Measurements from ENCODE around the gene PQBP1. TPM values are rescaled to one million over a fixed set of nuclear protein-coding genes. Genes with fewer than 3 reads are reported as not detected.

Gene PQBP1
- total RNA-seq, 1 donor from 2014 or later: 101 TPM

- Histone ChIP-seq H3K27me3 (ENCODE audit: insufficient read depth, low read length) (no peaks in the 10 kb centered on the region), H3K27ac (ENCODE audit: low read depth, low read length) (no peak overlapping the region), H3K4me2 (ENCODE audit: low read length) (no peak overlapping the region), H3K36me3 (ENCODE audit: insufficient read depth, low read length) (peaks cover 2% of the 10 kb centered on the region), H3K9ac (ENCODE audit: low read length) (no peak overlapping the region), H3K4me3 (ENCODE audit: insufficient read depth, low read depth, low read length) (no peak overlapping the region), H4K20me1 (ENCODE audit: insufficient read depth, low read length) (peaks cover 4% of the 10 kb centered on the region), H3K4me1 (ENCODE audit: insufficient read depth, low read length) (peaks cover 19% of the 10 kb centered on the region), H2AFZ (ENCODE audit: low read depth, low read length) (no peak overlapping the region), H3K79me2 (ENCODE audit: insufficient read depth, low read length) (peaks cover 26% of the 10 kb centered on the region), H3K9me3 (ENCODE audit: insufficient read depth, low read depth, low read length) (no peaks in the 10 kb centered on the region)
- Mint-ChIP-seq H3K9me3 (ENCODE audit: unreplicated experiment) (no peaks in the 10 kb centered on the region), H3K27ac (ENCODE audit: unreplicated experiment) (peak overlapping the region; percentile 53), H3K4me3 (ENCODE audit: unreplicated experiment) (no peak overlapping the region), H3K27me3 (ENCODE audit: low read depth, unreplicated experiment) (no peaks in the 10 kb centered on the region), H3K36me3 (ENCODE audit: low read depth, unreplicated experiment) (peaks cover 3% of the 10 kb centered on the region), H3K4me1 (ENCODE audit: low read depth, unreplicated experiment) (peaks cover 1% of the 10 kb centered on the region)
- FAIRE-seq: no peak
- TF ChIP-seq CTCF (IDR thresholded peaks at IDR 0.05; ENCODE audit: insufficient read depth, low read depth, low read length): no peak
- no peak for TF ChIP-seq EZH2 (IDR thresholded peaks at IDR 0.05; ENCODE audit: insufficient read depth, low read length)
- DNase-seq (ENCODE audit: low read depth): no peak
Measured at GRCh38 chrX:48913605-48914366, 16.1 kb downstream of the PQBP1 start.

GRCh38 chrX:48914593-48915493 lies 17.1 kb downstream of the PQBP1 start:
- Histone ChIP-seq H3K4me2 (ENCODE audit: low read length) (no peak overlapping the region), H4K20me1 (ENCODE audit: insufficient read depth, low read length) (peaks cover 6% of the 10 kb centered on the region), H3K27me3 (ENCODE audit: insufficient read depth, low read length) (no peaks in the 10 kb centered on the region), H3K4me3 (ENCODE audit: insufficient read depth, low read depth, low read length) (no peak overlapping the region), H3K9ac (ENCODE audit: low read length) (no peak overlapping the region), H2AFZ (ENCODE audit: low read depth, low read length) (no peak overlapping the region), H3K79me2 (ENCODE audit: insufficient read depth, low read length) (peaks cover 16% of the 10 kb centered on the region), H3K36me3 (ENCODE audit: insufficient read depth, low read length) (no peaks in the 10 kb centered on the region), H3K4me1 (ENCODE audit: insufficient read depth, low read length) (peaks cover 27% of the 10 kb centered on the region), H3K27ac (ENCODE audit: low read depth, low read length) (no peak overlapping the region), H3K9me3 (ENCODE audit: insufficient read depth, low read depth, low read length) (no peaks in the 10 kb centered on the region)
- Mint-ChIP-seq H3K36me3 (ENCODE audit: low read depth, unreplicated experiment) (peaks cover 3% of the 10 kb centered on the region), H3K4me3 (ENCODE audit: unreplicated experiment) (no peak overlapping the region), H3K4me1 (ENCODE audit: low read depth, unreplicated experiment) (peaks cover 5% of the 10 kb centered on the region), H3K27me3 (ENCODE audit: low read depth, unreplicated experiment) (no peaks in the 10 kb centered on the region), H3K27ac (ENCODE audit: unreplicated experiment) (no peak overlapping the region), H3K9me3 (ENCODE audit: unreplicated experiment) (no peaks in the 10 kb centered on the region)
- TF ChIP-seq EZH2 (IDR thresholded peaks at IDR 0.05; ENCODE audit: insufficient read depth, low read length) (no peak), CTCF (IDR thresholded peaks at IDR 0.05; ENCODE audit: insufficient read depth, low read depth, low read length) (no peak)
- DNase-seq (ENCODE audit: low read depth) (no peak), FAIRE-seq (no peak)

Measured in astrocyte (in vitro differentiated cells and primary cell).